IMR-90 (cell line): ENCODE data around the gene RNF4. TPM values are rescaled to one million over a fixed set of nuclear protein-coding genes. Genes with fewer than 3 reads are reported as not detected.

Experiments used
- ATAC-seq: fragments of 200-7000 bp; cut with Tn5 transposase; 2 replicates; pipeline ENCODE4 v1.9.1; 2020; ENCODE audit warnings: low read depth, mild to moderate bottlenecking, moderate library complexity
- BruUV-seq: library from RNA; stranded (reverse); fragments of 400-500 nt; replicated peaks from 2 replicates; lab custom pipeline; 2021; lab: Mats Ljungman, UMichigan
- CTCF ChIA-PET: fragments of 300-600 bp; formaldehyde crosslinking; extraction: SDS; loops from one replicate; lab custom pipeline; 2021; ENCODE audit warnings: antibody characterized with exemption; lab: Yijun Ruan, JAX
- POLR2A ChIA-PET: fragments of 300-600 bp; sonication (Branson Sonifier 250); formaldehyde crosslinking; loops from one replicate; lab custom pipeline; 2022; ENCODE audit warnings: antibody characterized with exemption; ENCODE audit not compliant: unreplicated experiment; lab: Charles Lee
- DNase-seq: peaks from one replicate; pipeline ENCODE4 v3.0.0; 2013
- H2AFZ ChIP-seq: replicated peaks from 2 replicates; pipeline ENCODE3; 2013; ENCODE audit warnings: low read length, mild to moderate bottlenecking; ENCODE audit not compliant: poor library complexity
- H2AK5ac ChIP-seq: 2 replicates; pipeline ENCODE4 v1.6.1; 2013; ENCODE audit warnings: low read depth, low read length, inconsistent platforms
- H2AK9ac ChIP-seq: replicated peaks from 2 replicates; pipeline ENCODE3; 2013; ENCODE audit warnings: mild to moderate bottlenecking, low read depth, low read length, moderate library complexity; ENCODE audit not compliant: poor library complexity
- H2BK120ac ChIP-seq: 2 replicates; pipeline ENCODE4 v1.6.1; 2013; ENCODE audit warnings: low read depth, low read length, inconsistent platforms
- H2BK15ac ChIP-seq: 3 replicates; pipeline ENCODE4 v1.6.1; 2013; ENCODE audit warnings: low read depth, low read length, inconsistent platforms
- H2BK20ac ChIP-seq: 2 replicates; pipeline ENCODE4 v1.6.1; 2013; ENCODE audit warnings: low read depth, mild to moderate bottlenecking, inconsistent platforms, low read length, moderate library complexity
- H2BK5ac ChIP-seq: 2 replicates; pipeline ENCODE4 v1.6.1; 2013; ENCODE audit warnings: mild to moderate bottlenecking, low read depth, low read length, inconsistent platforms; ENCODE audit not compliant: poor library complexity, severe bottlenecking
- H3K14ac ChIP-seq: replicated peaks from 2 replicates; pipeline ENCODE4 v1.6.1; 2013; ENCODE audit warnings: low read depth, low read length, inconsistent platforms
- H3K18ac ChIP-seq: 2 replicates; pipeline ENCODE4 v1.6.1; 2013; ENCODE audit warnings: low read depth, low read length, control low read depth
- H3K23ac ChIP-seq: 2 replicates; pipeline ENCODE4 v1.6.1; 2013; ENCODE audit warnings: low read depth, low read length, inconsistent platforms
- H3K27ac ChIP-seq: 2 replicates; pipeline ENCODE4 v1.5.1; 2013; ENCODE audit warnings: mild to moderate bottlenecking, control low read depth, low read length; ENCODE audit not compliant: insufficient read depth
- H3K27me3 ChIP-seq: 2 replicates; pipeline ENCODE4 v1.6.1; 2013; ENCODE audit warnings: low read length; ENCODE audit not compliant: control insufficient read depth, insufficient read depth
- H3K36me3 ChIP-seq: 2 replicates; pipeline ENCODE4 v1.6.1; 2013; ENCODE audit warnings: low read length, mixed read lengths; ENCODE audit not compliant: control insufficient read depth, insufficient read depth
- H3K4ac ChIP-seq: 2 replicates; pipeline ENCODE4 v1.6.1; 2013; ENCODE audit warnings: low read depth, low read length, inconsistent platforms
- H3K4me1 ChIP-seq: 2 replicates; pipeline ENCODE4 v1.6.1; 2013; ENCODE audit warnings: low read length, mixed read lengths; ENCODE audit not compliant: control insufficient read depth, insufficient read depth
- H3K4me2 ChIP-seq: 2 replicates; pipeline ENCODE4 v1.6.1; 2013; ENCODE audit warnings: low read depth, mild to moderate bottlenecking, control low read depth, low read length, moderate library complexity
- H3K4me3 ChIP-seq: 2 replicates; pipeline ENCODE4 v1.5.1; 2013; ENCODE audit warnings: low read depth, mild to moderate bottlenecking, control low read depth, low read length, moderate library complexity; ENCODE audit not compliant: insufficient read depth
- H3K56ac ChIP-seq: 2 replicates; pipeline ENCODE4 v1.6.1; 2013; ENCODE audit warnings: low read length, inconsistent platforms; ENCODE audit not compliant: insufficient read depth; ENCODE audit errors: extremely low read depth
- H3K79me1 ChIP-seq, 2 experiments: 2 replicates each; pipeline ENCODE4 v1.6.1; 2013; ENCODE audit warnings: low read length in 2 of 2, inconsistent platforms in 1 of 2, low read depth in 1 of 2
- H3K9ac ChIP-seq: 2 replicates; pipeline ENCODE4 v1.6.1; 2013; ENCODE audit warnings: low read depth, low read length, control low read depth
- H3K9me1 ChIP-seq: 2 replicates; pipeline ENCODE4 v1.6.1; 2013; ENCODE audit warnings: low read length, inconsistent platforms; ENCODE audit not compliant: insufficient read depth
- H3K9me3 ChIP-seq: 2 replicates; pipeline ENCODE4 v1.6.1; 2013; ENCODE audit warnings: low read length; ENCODE audit not compliant: control insufficient read depth, insufficient read depth
- H4K20me1 ChIP-seq: 2 replicates; pipeline ENCODE4 v1.6.1; 2013; ENCODE audit warnings: low read length, inconsistent platforms; ENCODE audit not compliant: insufficient read depth
- H4K5ac ChIP-seq: 2 replicates; pipeline ENCODE4 v1.6.1; 2013; ENCODE audit warnings: mild to moderate bottlenecking, low read depth, low read length, control low read depth
- H4K8ac ChIP-seq, 2 experiments: 2 replicates each; pipeline ENCODE4 v1.6.1; 2013; ENCODE audit warnings: low read depth in 2 of 2, low read length in 2 of 2, control low read depth in 1 of 2, inconsistent platforms in 1 of 2
- H4K91ac ChIP-seq: 2 replicates; pipeline ENCODE4 v1.6.1; 2013; ENCODE audit warnings: low read depth, low read length, inconsistent platforms; ENCODE audit not compliant: insufficient read depth
- FOS ChIP-seq: fragments of 150-350 bp; IDR thresholded peaks from 2 replicates; pipeline ENCODE4 v1.6.1; 2016; ENCODE audit warnings: low read depth, low read length
- MXI1 ChIP-seq: IDR thresholded peaks from 2 replicates; pipeline ENCODE4 v1.6.1; 2012; ENCODE audit warnings: low read depth, mild to moderate bottlenecking, low read length, moderate library complexity, borderline replicate concordance
- NFE2L2 ChIP-seq: fragments of 150-350 bp; IDR thresholded peaks from 2 replicates; pipeline ENCODE4 v1.6.1; 2016; ENCODE audit warnings: low read depth, mild to moderate bottlenecking, low read length
- RCOR1 ChIP-seq: IDR thresholded peaks from 2 replicates; pipeline ENCODE4 v1.6.1; 2012; ENCODE audit warnings: mild to moderate bottlenecking, low read length, improper control_type of control experiment; ENCODE audit not compliant: insufficient replicate concordance
- RFX5 ChIP-seq: IDR thresholded peaks from 2 replicates; pipeline ENCODE4 v1.8.0; 2012; ENCODE audit warnings: low read depth, mild to moderate bottlenecking, low read length, moderate library complexity
- SMC3 ChIP-seq: fragments of 150-350 bp; IDR thresholded peaks from 2 replicates; pipeline ENCODE4 v1.6.1; 2016; ENCODE audit warnings: low read depth, mild to moderate bottlenecking, antibody characterized with exemption, low read length, moderate library complexity
- WGBS, 2 experiments: methylation state at CpG; one replicate each; pipeline versions ENCODE4 v1.1.5 to v1.1.7; 2013; ENCODE audit warnings: missing lambda C conversion rate in 2 of 2; ENCODE audit not compliant: insufficient read length in 1 of 2; ENCODE audit errors: extremely low coverage in 2 of 2; 5-methylcytosine and 5-hydroxymethylcytosine counted together
- dilution Hi-C: fragments of 300-500 bp; cut with HindIII; formaldehyde crosslinking; loops from one replicate; pipeline ENCODE4 v1.14.3; 2018; ENCODE audit warnings: low sequenced_read_pairs; ENCODE audit not compliant: unreplicated experiment
- in situ Hi-C: fragments of 300-500 bp; cut with MboI; formaldehyde crosslinking; loops from 3 replicates; pipeline ENCODE4 v1.14.3; 2019; ENCODE audit warnings: low sequenced_read_pairs, inconsistent platforms, mixed read lengths
- intact Hi-C: fragments of 100-400 bp; cut with micrococcal nuclease; formaldehyde crosslinking; loops from 2 replicates; pipeline ENCODE4 v1.10.0; 2022
- polyA plus RNA-seq, 3 experiments: library from polyadenylated mRNA; depleted of rRNA; stranded (reverse); fragments of >200 nt; gene quantifications; 2 replicates each; pipeline ENCODE4 v1.2.3, GENCODE V29; 2012; ENCODE audit warnings: low replicate concordance in 1 of 3
- total RNA-seq: library from RNA; depleted of rRNA; stranded (reverse); fragments of >200 nt; gene quantifications from 2 replicates; pipeline ENCODE4 v1.2.3, GENCODE V29; 2012

Gene RNF4
- total and polyA plus RNA-seq, 2 of the 4 experiments (the other 2 are of a cell fraction): 63.8 to 73.8 TPM

GRCh38 chr4:2482192-2482591 lies 13.3 kb downstream of the RNF4 start:
- H3K27ac ChIP-seq: no peak overlapping the region
- dilution Hi-C loops: no loop called here

More at GRCh38 chr4:2482192-2482591, 13.3 kb downstream of the RNF4 start:
- Histone ChIP-seq H3K4me1 (peaks cover 3% of the 10 kb centered on the region; the same call in 1 of the 2 replicates), H2BK120ac (no peak overlapping the region), H3K4ac (no peak overlapping the region), H2AK9ac (no peak overlapping the region), H3K27me3 (no peaks in the 10 kb centered on the region), H2AK5ac (no peak overlapping the region), H3K56ac (no peak overlapping the region), H3K4me3 (no peak overlapping the region), H3K36me3 (peaks cover 6% of the 10 kb centered on the region; the same call in 1 of the 2 replicates), H3K18ac (no peak overlapping the region), H4K8ac (no peak overlapping the region), H3K9me3 (no peaks in the 10 kb centered on the region), H2BK15ac (no peak overlapping the region), H3K4me2 (no peak overlapping the region), H3K9me1 (peaks cover 42% of the 10 kb centered on the region), H4K5ac (no peak overlapping the region), H3K79me1 (peaks cover 2 to 78% of the 10 kb centered on the region in 2 experiments), H3K23ac (no peak overlapping the region), H4K20me1 (peaks cover 99% of the 10 kb centered on the region), H2BK5ac (no peak overlapping the region), H3K14ac (no peak overlapping the region), H3K9ac (no peak overlapping the region), H4K91ac (no peak overlapping the region), H2BK20ac (no peak overlapping the region), H2AFZ (no peak overlapping the region)
- DNase-seq (no peak), ATAC-seq (no peak)
- WGBS, 2 experiments: no CpG with 5 or more reads among the region's 4 CpGs
- ChIA-PET POLR2A (no interaction called here), CTCF (no interaction called here)
- in situ Hi-C loops: no loop called here
- intact Hi-C loops: no loop called here
- BruUV-seq: no TSS peak
- no peak for TF ChIP-seq SMC3
- no peak for TF ChIP-seq MXI1
- no peak for TF ChIP-seq NFE2L2
- TF ChIP-seq FOS: no peak
- no peak for TF ChIP-seq RFX5
- no peak for TF ChIP-seq RCOR1
